ENCODE results near the gene TAS2R14. TPM values are rescaled to one million over a fixed set of nuclear protein-coding genes. Genes with fewer than 3 reads are reported as not detected.

The TAS2R14 gene
- total RNA-seq, 3 donors from 2014 or later, result 3.7 to 8.8 (median 7.9) TPM

DNA sequence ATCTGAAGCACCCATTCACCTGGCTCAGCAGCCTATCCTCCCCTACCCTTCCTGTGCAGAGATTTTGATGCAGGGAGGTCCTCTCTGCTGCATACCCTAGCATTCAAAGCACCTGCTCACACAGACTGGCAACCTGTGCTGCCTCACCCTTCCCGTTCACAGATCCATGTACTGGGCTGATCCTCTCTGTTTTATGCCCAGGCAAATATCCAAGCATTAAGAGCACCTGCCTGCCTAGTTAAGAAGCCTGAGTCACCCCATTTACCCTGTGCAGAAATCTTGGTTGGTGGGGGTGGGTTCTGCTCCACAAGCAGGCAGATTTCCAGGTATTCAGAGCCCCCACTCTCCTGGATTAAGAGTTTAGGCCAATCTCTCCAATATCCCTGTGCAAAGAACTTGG, 38.1 kb downstream of the TAS2R14 start:
- H3K9me3 ChIP-seq, result peaks cover 26 to 27% of the 10 kb centered on the region in 2 donors
- no peak for DNase-seq (ENCODE audit: low spot score in 2 of 2)
- no peaks in the 10 kb centered on the region for H3K4me1 ChIP-seq
- no peaks in the 10 kb centered on the region for H3K36me3 ChIP-seq
- intact Hi-C loops (cut with DNase I; ENCODE audit: low total_unique reads), result no loop called here
- H3K27ac ChIP-seq, result no peak overlapping the region
- no peaks in the 10 kb centered on the region for H3K27me3 ChIP-seq
- no peak overlapping the region for H3K4me3 ChIP-seq
- no peak for TF ChIP-seq CTCF (IDR thresholded peaks at IDR 0.05)
- TF ChIP-seq POLR2A (IDR thresholded peaks at IDR 0.05), result no peak
- no peak for TF ChIP-seq POLR2AphosphoS5 (IDR thresholded peaks at IDR 0.05)

GRCh38 chr12:10900530-10900929, 38.5 kb downstream of the TAS2R14 start:
- TF ChIP-seq POLR2AphosphoS5 (IDR thresholded peaks at IDR 0.05) (no peak), POLR2A (IDR thresholded peaks at IDR 0.05) (no peak), CTCF (IDR thresholded peaks at IDR 0.05) (no peak)
- H3K27ac ChIP-seq, result no peak overlapping the region
- H3K4me3 ChIP-seq, result no peak overlapping the region
- H3K27me3 ChIP-seq, result no peaks in the 10 kb centered on the region
- H3K36me3 ChIP-seq, result no peaks in the 10 kb centered on the region
- H3K9me3 ChIP-seq, result peaks cover 26 to 27% of the 10 kb centered on the region in 2 donors
- DNase-seq (ENCODE audit: low spot score in 2 of 2), result no peak
- no peaks in the 10 kb centered on the region for H3K4me1 ChIP-seq
- intact Hi-C loops (cut with DNase I; ENCODE audit: low total_unique reads), result no loop called here

- Histone ChIP-seq H3K9me3 (peaks cover 0 to 5% of the 10 kb centered on the region in 2 donors), H3K4me3 (no peak overlapping the region), H3K27me3 (no peaks in the 10 kb centered on the region), H3K4me1 (no peaks in the 10 kb centered on the region), H3K27ac (no peak overlapping the region), H3K36me3 (no peaks in the 10 kb centered on the region)
- TF ChIP-seq POLR2AphosphoS5 (IDR thresholded peaks at IDR 0.05) (no peak), CTCF (IDR thresholded peaks at IDR 0.05) (no peak), POLR2A (IDR thresholded peaks at IDR 0.05) (no peak)
- intact Hi-C loops (cut with DNase I; ENCODE audit: low total_unique reads), result no loop called here
- DNase-seq (ENCODE audit: low spot score in 2 of 2), result no peak
Observed at GRCh38 chr12:10896854-10897253, 42.2 kb downstream of the TAS2R14 start.

- H3K27me3 ChIP-seq, result no peaks in the 10 kb centered on the region
- TF ChIP-seq CTCF (IDR thresholded peaks at IDR 0.05) (no peak), POLR2A (IDR thresholded peaks at IDR 0.05) (no peak), POLR2AphosphoS5 (IDR thresholded peaks at IDR 0.05) (no peak)
- DNase-seq (ENCODE audit: low spot score in 2 of 2), result no peak
Observed at GRCh38 chr12:10891937-10892336, 47.1 kb downstream of the TAS2R14 start.

GRCh38 chr12:10889226-10889625, 49.8 kb downstream of the TAS2R14 start:
- intact Hi-C loops (cut with DNase I; ENCODE audit: low total_unique reads), result no loop called here
- no peaks in the 10 kb centered on the region for H3K4me1 ChIP-seq
- DNase-seq (ENCODE audit: low spot score in 2 of 2), result no peak
- H3K4me3 ChIP-seq, result no peak overlapping the region
- no peaks in the 10 kb centered on the region for H3K9me3 ChIP-seq
- TF ChIP-seq CTCF (IDR thresholded peaks at IDR 0.05), result no peak
- no peak for TF ChIP-seq POLR2A (IDR thresholded peaks at IDR 0.05)
- no peak for TF ChIP-seq POLR2AphosphoS5 (IDR thresholded peaks at IDR 0.05)
- H3K36me3 ChIP-seq, result no peaks in the 10 kb centered on the region
- H3K27ac ChIP-seq, result no peak overlapping the region
- H3K27me3 ChIP-seq, result no peaks in the 10 kb centered on the region

More at GRCh38 chr12:10891937-10892336, 47.1 kb downstream of the TAS2R14 start:
- Histone ChIP-seq H3K27ac (no peak overlapping the region), H3K36me3 (no peaks in the 10 kb centered on the region), H3K4me1 (no peaks in the 10 kb centered on the region), H3K4me3 (no peak overlapping the region), H3K9me3 (no peaks in the 10 kb centered on the region)
- intact Hi-C loops (cut with DNase I; ENCODE audit: low total_unique reads), result no loop called here

Other genes with a start within 250 kb of the TAS2R14 start
- gene YBX3, start 215.9 kb downstream of the TAS2R14 start, total RNA-seq, result 100 to 1,000 TPM; 262 to 381 (median 290) TPM
- gene TAS2R7, start 136.6 kb downstream of the TAS2R14 start, total RNA-seq, result not detected
- gene TAS2R8, start 132.0 kb downstream of the TAS2R14 start, total RNA-seq, result under 1 TPM in 1 of 3 donors, not detected in 2; 0.48 TPM
- gene TAS2R9, start 129.1 kb downstream of the TAS2R14 start, total RNA-seq, result not detected
- gene TAS2R10, start 112.9 kb downstream of the TAS2R14 start, total RNA-seq, result 1 to 10 TPM; 1.3 to 1.6 (median 1.3) TPM
- gene PRR4, start 89.8 kb downstream of the TAS2R14 start, total RNA-seq, result 10 to 100 TPM in 1 of 3 donors, 1 to 10 TPM in 2; 2.4 to 18.0 (median 10.0) TPM
- gene PRH1, start 55.0 kb downstream of the TAS2R14 start, total RNA-seq, result 10 to 100 TPM; 30.9 to 72.6 (median 39.0) TPM
- gene TAS2R13, start 29.7 kb downstream of the TAS2R14 start, total RNA-seq, result 1 to 10 TPM; 3.5 to 6.9 (median 5.9) TPM
- gene PRH2, start 10.0 kb downstream of the TAS2R14 start, total RNA-seq, result not detected
- 1 to 10 TPM; 4.0 to 6.2 (median 4.2) TPM for gene TAS2R50, start 47.6 kb upstream of the TAS2R14 start, total RNA-seq
- gene TAS2R20, start 59.0 kb upstream of the TAS2R14 start, total RNA-seq, result 1 to 10 TPM; 4.6 to 7.9 (median 5.6) TPM
- gene TAS2R19, start 83.4 kb upstream of the TAS2R14 start, total RNA-seq, result 10 to 100 TPM in 2 of 3 donors, 1 to 10 TPM in 1; 4.2 to 10.5 (median 10.1) TPM
- 1 to 10 TPM; 6.1 to 8.2 (median 6.9) TPM for gene TAS2R31, start 92.1 kb upstream of the TAS2R14 start, total RNA-seq
- gene TAS2R46, start 123.0 kb upstream of the TAS2R14 start, total RNA-seq, result 1 to 10 TPM; 3.2 to 4.6 (median 3.2) TPM
- gene TAS2R43, start 153.1 kb upstream of the TAS2R14 start, total RNA-seq, result 1 to 10 TPM; 5.2 to 9.2 (median 6.1) TPM
- gene TAS2R30, start 195.4 kb upstream of the TAS2R14 start, total RNA-seq, result 10 to 100 TPM in 2 of 3 donors, 1 to 10 TPM in 1; 8.6 to 17.0 (median 11.1) TPM
- gene SMIM10L1, start 231.9 kb upstream of the TAS2R14 start, total RNA-seq, result 1 to 10 TPM; 6.4 to 6.6 (median 6.4) TPM
- not detected for gene TAS2R42, start 247.7 kb upstream of the TAS2R14 start, total RNA-seq